ENCODE measurements around the gene KDM1A. TPM values are rescaled to one million over a fixed set of nuclear protein-coding genes. Genes with fewer than 3 reads are reported as not detected.

The KDM1A gene
- total RNA-seq, 1 donor: 101 TPM

- Histone ChIP-seq H3K79me2 (ENCODE audit: insufficient read depth, low read length) (peaks cover 74% of the 10 kb centered on the region), H3K27me3 (ENCODE audit: insufficient read depth, low read length) (no peaks in the 10 kb centered on the region), H4K20me1 (ENCODE audit: insufficient read depth, low read length) (peaks cover 3% of the 10 kb centered on the region), H3K4me1 (ENCODE audit: insufficient read depth, low read length) (peaks cover 6% of the 10 kb centered on the region), H3K4me3 (ENCODE audit: insufficient read depth, low read length) (no peak overlapping the region), H3K36me3 (ENCODE audit: insufficient read depth, low read length) (no peaks in the 10 kb centered on the region), H3K27ac (ENCODE audit: low read depth, low read length) (no peak overlapping the region), H2AFZ (ENCODE audit: low read length) (no peak overlapping the region), H3K4me2 (ENCODE audit: insufficient read depth, low read length) (no peak overlapping the region), H3K9me3 (ENCODE audit: low read depth, low read length) (no peaks in the 10 kb centered on the region)
- no peak for DNase-seq (ENCODE audit: insufficient read length, low spot score, missing footprints)
- no peak for TF ChIP-seq CTCF (IDR thresholded peaks at IDR 0.05; ENCODE audit: extremely low read depth, low read depth, low read length)
Measured at GRCh38 chr1:23044035-23044434, 24.8 kb downstream of the KDM1A start.

- Histone ChIP-seq H3K79me2 (ENCODE audit: insufficient read depth, low read length) (peaks cover 47% of the 10 kb centered on the region), H3K36me3 (ENCODE audit: insufficient read depth, low read length) (peaks cover 19% of the 10 kb centered on the region), H3K9me3 (ENCODE audit: low read depth, low read length) (no peaks in the 10 kb centered on the region), H3K27ac (ENCODE audit: low read depth, low read length) (no peak overlapping the region), H4K20me1 (ENCODE audit: insufficient read depth, low read length) (no peaks in the 10 kb centered on the region), H3K4me3 (ENCODE audit: insufficient read depth, low read length) (no peak overlapping the region), H2AFZ (ENCODE audit: low read length) (no peak overlapping the region), H3K27me3 (ENCODE audit: insufficient read depth, low read length) (no peaks in the 10 kb centered on the region), H3K4me2 (ENCODE audit: insufficient read depth, low read length) (no peak overlapping the region), H3K4me1 (ENCODE audit: insufficient read depth, low read length) (no peaks in the 10 kb centered on the region)
- no peak for TF ChIP-seq CTCF (IDR thresholded peaks at IDR 0.05; ENCODE audit: extremely low read depth, low read depth, low read length)
- DNase-seq (ENCODE audit: insufficient read length, low spot score, missing footprints): no peak
Measured at GRCh38 chr1:23050201-23050600, 30.9 kb downstream of the KDM1A start.

GRCh38 chr1:23051290-23051909 is 32.1 kb downstream of the KDM1A start:
- DNase-seq (ENCODE audit: insufficient read length, low spot score, missing footprints): peak; percentile 30
- no peaks in the 10 kb centered on the region for H4K20me1 ChIP-seq (ENCODE audit: insufficient read depth, low read length)

GRCh38 chr1:23057301-23057700 is 38.0 kb downstream of the KDM1A start:
- Histone ChIP-seq H3K27ac (ENCODE audit: low read depth, low read length) (no peak overlapping the region), H3K36me3 (ENCODE audit: insufficient read depth, low read length) (peaks cover 73% of the 10 kb centered on the region)

More at GRCh38 chr1:23051290-23051909, 32.1 kb downstream of the KDM1A start:
- Histone ChIP-seq H3K9me3 (ENCODE audit: low read depth, low read length) (no peaks in the 10 kb centered on the region), H3K4me2 (ENCODE audit: insufficient read depth, low read length) (no peak overlapping the region), H2AFZ (ENCODE audit: low read length) (no peak overlapping the region), H3K27me3 (ENCODE audit: insufficient read depth, low read length) (no peaks in the 10 kb centered on the region), H3K4me1 (ENCODE audit: insufficient read depth, low read length) (no peaks in the 10 kb centered on the region), H3K4me3 (ENCODE audit: insufficient read depth, low read length) (no peak overlapping the region), H3K36me3 (ENCODE audit: insufficient read depth, low read length) (peaks cover 27% of the 10 kb centered on the region), H3K27ac (ENCODE audit: low read depth, low read length) (no peak overlapping the region), H3K79me2 (ENCODE audit: insufficient read depth, low read length) (peaks cover 40% of the 10 kb centered on the region)
- TF ChIP-seq CTCF (IDR thresholded peaks at IDR 0.05; ENCODE audit: extremely low read depth, low read depth, low read length): no peak

More at GRCh38 chr1:23057301-23057700, 38.0 kb downstream of the KDM1A start:
- no peak overlapping the region for H3K4me2 ChIP-seq (ENCODE audit: insufficient read depth, low read length)
- no peak overlapping the region for H3K4me3 ChIP-seq (ENCODE audit: insufficient read depth, low read length)
- H3K9me3 ChIP-seq (ENCODE audit: low read depth, low read length): no peaks in the 10 kb centered on the region
- TF ChIP-seq CTCF (IDR thresholded peaks at IDR 0.05; ENCODE audit: extremely low read depth, low read depth, low read length): no peak
- H4K20me1 ChIP-seq (ENCODE audit: insufficient read depth, low read length): no peaks in the 10 kb centered on the region
- H2AFZ ChIP-seq (ENCODE audit: low read length): no peak overlapping the region
- H3K27me3 ChIP-seq (ENCODE audit: insufficient read depth, low read length): no peaks in the 10 kb centered on the region
- DNase-seq (ENCODE audit: insufficient read length, low spot score, missing footprints): no peak
- H3K4me1 ChIP-seq (ENCODE audit: insufficient read depth, low read length): no peaks in the 10 kb centered on the region
- peaks cover 17% of the 10 kb centered on the region for H3K79me2 ChIP-seq (ENCODE audit: insufficient read depth, low read length)
